Esophagus (tissue), 2 donors: ENCODE data around the gene KYAT1. TPM values are rescaled to one million over a fixed set of nuclear protein-coding genes. Genes with fewer than 3 reads are reported as not detected.

Experiments used
- H3K27ac ChIP-seq, 2 donors: one replicate each; pipeline ENCODE4 v1.5.1; 2013; ENCODE audit warnings: low read depth in 2 of 2, mild to moderate bottlenecking in 2 of 2, inconsistent platforms in 1 of 2, low read length in 1 of 2, moderate library complexity in 1 of 2
- H3K27me3 ChIP-seq, 2 donors: one replicate each; pipeline ENCODE4 v1.6.1; 2013; ENCODE audit warnings: low read length in 2 of 2, control low read depth in 1 of 2, mild to moderate bottlenecking in 1 of 2; ENCODE audit not compliant: insufficient read depth in 2 of 2, control insufficient read depth in 1 of 2
- H3K36me3 ChIP-seq, 2 donors: one replicate each; pipeline ENCODE4 v1.6.1; 2013; ENCODE audit warnings: low read length in 1 of 2; ENCODE audit not compliant: control insufficient read depth in 2 of 2, insufficient read depth in 2 of 2
- H3K4me1 ChIP-seq, 2 donors: one replicate each; pipeline ENCODE4 v1.6.1; 2013; ENCODE audit warnings: low read length in 1 of 2; ENCODE audit not compliant: control insufficient read depth in 2 of 2, insufficient read depth in 2 of 2
- H3K4me3 ChIP-seq, 2 donors: one replicate each; pipeline ENCODE4 v1.5.1; 2013; ENCODE audit warnings: low read length in 2 of 2, mild to moderate bottlenecking in 2 of 2, low read depth in 1 of 2, moderate library complexity in 1 of 2
- H3K9me3 ChIP-seq, 2 donors: one replicate each; pipeline ENCODE4 v1.6.1; 2013; ENCODE audit warnings: mild to moderate bottlenecking in 2 of 2, low read depth in 1 of 2, low read length in 1 of 2, moderate library complexity in 1 of 2; ENCODE audit not compliant: control insufficient read depth in 2 of 2, insufficient read depth in 1 of 2
- WGBS, 2 donors: extraction: QIAGEN DNeasy Blood & Tissue Kit; methylation state at CpG; one replicate each; pipeline ENCODE4 v1.1.7; 2013; 5-methylcytosine and 5-hydroxymethylcytosine counted together
- polyA plus RNA-seq, 2 donors: library from polyadenylated mRNA; stranded (reverse); fragments of 200-250 nt; gene quantifications; one replicate each; pipeline ENCODE4 v1.2.3, GENCODE V29; 2013
- donor health status: healthy with polysubstance abuse.
- donor health status: Bipolar disorder and iron deficiency.

KYAT1 gene
- polyA plus RNA-seq, 2 donors = 4.0 to 6.7 TPM

DNA sequence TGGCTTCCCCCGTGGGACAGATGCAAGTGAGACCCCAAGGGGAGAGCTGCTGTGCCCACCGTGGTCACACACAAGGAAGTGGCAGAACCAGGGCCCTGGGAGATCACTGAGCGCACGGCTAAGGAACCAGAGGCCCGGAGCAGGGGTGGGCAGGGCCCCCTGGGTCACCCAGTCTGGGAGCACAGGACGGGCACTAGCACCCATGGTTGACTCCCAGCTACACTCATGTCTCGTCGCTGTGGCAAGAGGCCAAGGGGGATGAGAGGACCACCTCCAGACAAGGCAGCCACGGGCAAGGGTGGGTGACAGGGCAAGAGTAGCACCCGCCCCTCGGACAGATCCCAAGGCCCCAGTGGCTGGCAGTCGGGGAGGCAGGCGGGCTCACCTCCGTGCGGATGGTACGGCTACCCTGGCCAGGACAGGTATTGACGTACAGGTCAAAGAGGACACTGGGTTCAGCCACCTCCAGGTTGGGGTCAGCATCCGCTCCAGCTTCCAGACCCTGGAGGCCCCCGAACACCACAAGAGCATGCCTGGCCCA lies 58.3 kb downstream of the KYAT1 start:
- Histone ChIP-seq H3K27me3 (no peaks in the 10 kb centered on the region), H3K36me3 (peaks cover 21 to 56% of the 10 kb centered on the region in 2 donors), H3K9me3 (no peaks in the 10 kb centered on the region), H3K4me1 (peaks cover 0 to 13% of the 10 kb centered on the region in 2 donors), H3K4me3 (no peak overlapping the region), H3K27ac (no peak overlapping the region)
- 84 to 89% methylated on average over 17 to 19 of the region's 19 CpGs for WGBS, 2 donors

DNA sequence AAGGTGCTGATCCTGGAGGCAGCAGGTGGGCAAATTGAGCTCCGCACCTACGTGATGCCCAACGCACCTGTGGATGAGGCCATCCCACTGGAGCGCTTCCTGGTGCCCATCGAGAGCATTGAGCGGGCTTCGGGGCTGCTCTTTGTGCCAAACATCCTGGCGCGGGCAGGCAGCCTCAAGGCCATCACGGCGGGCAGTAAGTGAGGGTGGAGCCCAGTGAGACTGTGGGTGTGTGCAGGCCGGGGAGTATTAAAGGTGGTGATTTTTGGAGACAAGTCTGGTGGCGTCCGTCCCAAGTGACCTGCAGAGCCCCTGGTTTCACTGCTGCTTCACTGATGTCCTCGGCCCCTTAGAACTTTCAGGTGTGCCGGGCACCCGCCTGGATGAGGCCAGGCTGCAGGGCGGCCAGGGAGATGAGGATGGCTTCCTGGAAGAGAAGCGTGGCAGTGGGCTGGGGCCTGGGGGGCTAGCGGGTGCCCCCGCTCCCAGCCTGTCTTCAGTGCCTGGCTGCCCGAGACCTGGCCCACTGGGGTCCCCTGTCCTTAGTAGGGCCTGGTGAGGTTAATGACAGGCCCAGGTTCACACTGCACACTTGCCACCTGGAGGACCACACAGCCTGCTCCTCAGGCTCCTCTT lies 59.2 kb downstream of the KYAT1 start:
- Histone ChIP-seq H3K36me3 (peaks cover 21 to 56% of the 10 kb centered on the region in 2 donors), H3K4me1 (peaks cover 0 to 13% of the 10 kb centered on the region in 2 donors), H3K27ac (no peak overlapping the region), H3K9me3 (no peaks in the 10 kb centered on the region), H3K4me3 (no peak overlapping the region), H3K27me3 (no peaks in the 10 kb centered on the region)
- 90 to 92% methylated on average over 22 of the region's 22 CpGs for WGBS, 2 donors

DNA sequence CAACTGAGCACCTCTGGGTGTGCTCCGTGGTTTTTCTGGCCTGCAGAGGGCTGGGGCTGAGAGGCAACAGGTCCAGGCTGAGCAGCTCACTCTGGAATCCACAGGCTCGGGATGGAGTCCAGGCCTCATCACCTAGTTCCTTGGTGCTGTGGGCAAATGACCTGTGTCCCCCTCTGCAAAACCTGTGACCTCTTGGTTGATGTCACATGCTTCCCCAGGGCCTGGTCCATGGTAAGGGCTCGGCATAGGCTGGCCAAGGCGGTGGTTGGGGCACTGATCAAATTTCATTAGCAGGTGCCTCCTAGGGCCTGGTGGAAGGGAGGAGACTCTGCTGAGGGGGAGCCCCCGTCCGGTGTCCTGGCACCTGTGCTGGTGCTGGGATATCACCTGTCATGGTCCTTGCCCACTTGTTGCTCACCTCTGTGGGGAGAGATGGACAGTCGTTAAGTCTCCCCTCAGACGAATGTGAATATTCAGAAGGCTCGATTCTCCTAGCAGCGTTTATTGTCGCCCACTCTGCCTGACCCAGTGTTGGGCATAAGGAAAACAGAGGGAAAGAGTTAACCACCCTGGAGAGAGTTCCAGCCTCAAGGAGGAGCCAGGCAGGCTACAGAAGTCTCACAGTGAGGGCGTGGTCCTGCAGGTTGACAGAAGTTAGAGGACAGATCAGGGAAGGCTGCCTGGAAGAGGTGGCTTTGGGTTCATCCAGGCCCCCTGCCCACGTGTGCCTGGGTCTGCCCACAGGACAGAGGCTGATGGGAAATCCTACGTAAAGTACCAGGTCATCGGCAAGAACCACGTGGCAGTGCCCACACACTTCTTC lies 60.0 kb downstream of the KYAT1 start:
- Histone ChIP-seq H3K4me3 (no peak overlapping the region), H3K9me3 (no peaks in the 10 kb centered on the region), H3K36me3 (peaks cover 21 to 52% of the 10 kb centered on the region in 2 donors), H3K27ac (no peak overlapping the region), H3K4me1 (peaks cover 0 to 13% of the 10 kb centered on the region in 2 donors), H3K27me3 (no peaks in the 10 kb centered on the region)
- 85 to 88% methylated on average over 16 of the region's 16 CpGs for WGBS, 2 donors

DNA sequence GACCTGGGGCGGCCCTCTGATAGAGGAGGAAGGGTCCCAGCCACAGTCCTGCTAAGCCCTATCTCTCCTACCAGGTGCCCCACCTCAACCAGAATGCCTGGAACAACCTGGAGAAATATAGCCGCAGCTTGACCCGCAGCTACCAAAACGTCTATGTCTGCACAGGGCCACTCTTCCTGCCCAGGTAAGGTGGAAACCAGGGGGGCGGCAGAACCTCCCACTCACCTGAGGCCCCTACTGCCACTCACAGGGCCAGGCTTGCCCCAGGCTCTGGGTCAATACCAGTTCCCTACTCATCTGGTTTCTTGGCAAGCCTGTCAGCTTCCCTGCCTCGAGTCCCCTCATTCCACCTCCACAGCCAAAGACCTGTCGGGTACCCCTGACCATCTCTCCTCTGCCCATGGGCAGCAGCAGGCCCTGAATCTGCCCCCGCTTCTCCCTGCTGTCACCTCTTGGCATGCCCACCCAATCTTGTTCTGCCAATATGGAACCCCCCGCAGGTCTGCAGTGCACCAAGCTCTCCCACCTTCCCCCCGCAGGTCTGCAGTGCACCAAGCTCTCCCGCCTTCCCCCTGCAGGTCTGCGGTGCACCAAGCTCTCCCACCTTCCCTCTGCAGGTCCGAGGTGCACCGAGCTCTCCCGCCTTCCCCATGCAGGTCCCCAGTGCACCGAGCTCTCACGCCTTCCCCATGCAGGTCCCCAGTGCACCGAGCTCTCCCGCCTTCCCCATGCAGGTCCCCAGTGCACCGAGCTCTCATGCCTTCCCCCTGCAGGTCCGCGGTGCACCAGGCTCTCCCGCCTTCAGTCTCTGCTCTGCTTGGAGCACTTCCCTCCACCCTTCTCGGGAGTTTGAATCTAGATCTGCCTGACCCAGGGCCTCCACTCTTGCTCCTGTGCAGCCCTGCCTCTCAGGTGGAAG lies 60.8 kb downstream of the KYAT1 start:
- H3K4me1 ChIP-seq = peaks cover 0 to 13% of the 10 kb centered on the region in 2 donors
- peaks cover 18 to 43% of the 10 kb centered on the region in 2 donors for H3K36me3 ChIP-seq
- no peak overlapping the region for H3K27ac ChIP-seq
- no peaks in the 10 kb centered on the region for H3K9me3 ChIP-seq
- H3K4me3 ChIP-seq = no peak overlapping the region
- H3K27me3 ChIP-seq = no peaks in the 10 kb centered on the region
- 84% methylated on average over 24 of the region's 24 CpGs for WGBS, 2 donors

DNA sequence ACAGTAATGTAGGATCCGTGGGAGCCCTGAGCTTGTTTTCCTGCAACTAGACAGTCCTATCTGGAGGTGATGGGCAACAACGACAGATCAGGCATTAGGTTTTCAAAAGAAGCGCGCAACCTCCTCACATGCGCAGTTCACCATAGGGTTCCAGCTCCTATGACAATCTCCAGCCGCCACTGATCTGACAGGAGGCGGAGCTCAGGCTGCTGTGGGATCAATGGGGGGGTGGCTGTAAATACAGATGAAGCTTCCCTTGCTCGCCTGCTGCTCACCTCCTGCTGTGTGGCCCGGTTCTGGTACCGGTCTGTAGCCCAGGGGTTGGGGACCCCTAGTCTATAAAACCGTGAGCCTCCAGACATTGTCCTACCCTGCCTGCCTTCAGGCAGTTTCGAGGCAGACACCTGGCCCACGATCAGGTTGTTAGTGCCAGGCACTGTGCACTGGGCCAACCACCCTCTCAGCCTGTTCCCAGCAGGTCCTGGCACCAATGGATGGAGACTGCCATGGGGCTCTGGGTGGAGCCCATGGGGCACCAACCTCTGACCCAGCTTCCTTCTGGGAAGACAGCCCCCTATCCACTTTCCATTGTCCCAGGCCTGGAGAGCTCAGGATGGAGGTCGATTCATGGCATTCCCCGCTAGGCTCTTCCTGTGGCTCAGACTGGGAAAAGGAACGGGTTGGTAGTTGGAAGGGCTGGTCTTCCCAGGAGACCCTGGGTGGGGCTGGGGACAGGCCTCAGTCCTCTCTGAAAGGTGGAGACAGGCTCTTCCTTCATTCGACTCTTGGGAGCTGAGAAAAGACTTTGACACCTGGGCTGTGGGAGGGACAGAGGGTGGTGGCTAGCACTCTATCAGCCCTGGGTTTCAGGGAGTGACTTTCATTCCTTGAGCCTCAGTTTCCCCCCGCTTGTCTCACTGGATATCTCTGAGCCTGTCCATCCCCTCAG lies 61.8 kb downstream of the KYAT1 start:
- H3K27ac ChIP-seq = peak overlapping the region in 1 of 2 donors; percentile 35
- WGBS, 2 donors = 53 to 63% methylated on average over 18 of the region's 18 CpGs
- H3K36me3 ChIP-seq = peaks cover 14 to 39% of the 10 kb centered on the region in 2 donors
- H3K4me3 ChIP-seq = peak overlapping the region in 1 of 2 donors; percentile 74
- H3K4me1 ChIP-seq = peaks cover 0 to 13% of the 10 kb centered on the region in 2 donors
- no peaks in the 10 kb centered on the region for H3K27me3 ChIP-seq
- H3K9me3 ChIP-seq = no peaks in the 10 kb centered on the region

DNA sequence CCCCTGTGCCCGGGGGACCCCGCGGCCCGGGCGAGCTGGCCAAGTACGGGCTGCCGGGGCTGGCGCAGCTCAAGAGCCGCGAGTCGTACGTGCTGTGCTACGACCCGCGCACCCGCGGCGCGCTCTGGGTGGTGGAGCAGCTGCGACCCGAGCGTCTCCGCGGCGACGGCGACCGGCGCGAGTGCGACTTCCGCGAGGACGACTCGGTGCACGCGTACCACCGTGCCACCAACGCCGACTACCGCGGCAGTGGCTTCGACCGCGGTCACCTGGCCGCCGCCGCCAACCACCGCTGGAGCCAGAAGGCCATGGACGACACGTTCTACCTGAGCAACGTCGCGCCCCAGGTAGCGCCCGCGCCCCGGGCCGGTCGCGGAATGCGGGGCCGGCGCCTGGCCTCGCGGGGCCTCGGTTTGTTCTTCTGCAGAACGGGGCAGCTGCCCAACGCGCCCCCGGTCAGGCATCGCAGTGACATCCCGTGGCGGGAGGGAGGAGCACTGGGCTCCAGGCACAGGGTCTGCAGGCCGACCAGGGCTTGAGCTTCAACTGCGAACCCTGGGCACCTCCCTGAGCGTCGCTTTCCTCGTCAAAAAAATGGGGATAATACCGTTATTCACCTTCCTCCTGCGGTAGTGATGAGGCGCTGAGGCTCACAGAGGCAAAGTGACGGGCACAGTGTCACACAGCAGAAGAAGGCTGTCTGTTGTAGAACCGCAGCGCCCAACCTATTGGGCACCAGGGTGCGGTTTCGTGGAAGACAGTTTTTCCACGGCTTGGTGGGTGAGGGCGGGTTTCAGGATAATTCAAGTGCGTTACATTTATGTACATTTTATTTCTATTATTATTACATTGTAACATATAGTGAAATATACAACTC lies 62.7 kb downstream of the KYAT1 start:
- H3K4me1 ChIP-seq = peaks cover 0 to 13% of the 10 kb centered on the region in 2 donors
- H3K27me3 ChIP-seq = no peaks in the 10 kb centered on the region
- peak overlapping the region; percentile 87 to 95 for H3K27ac ChIP-seq
- WGBS, 2 donors = 6 to 9% methylated on average over 64 to 90 of the region's 90 CpGs
- peaks cover 14 to 33% of the 10 kb centered on the region in 2 donors for H3K36me3 ChIP-seq
- no peaks in the 10 kb centered on the region for H3K9me3 ChIP-seq
- H3K4me3 ChIP-seq = peak overlapping the region; percentile 73 to 74

DNA sequence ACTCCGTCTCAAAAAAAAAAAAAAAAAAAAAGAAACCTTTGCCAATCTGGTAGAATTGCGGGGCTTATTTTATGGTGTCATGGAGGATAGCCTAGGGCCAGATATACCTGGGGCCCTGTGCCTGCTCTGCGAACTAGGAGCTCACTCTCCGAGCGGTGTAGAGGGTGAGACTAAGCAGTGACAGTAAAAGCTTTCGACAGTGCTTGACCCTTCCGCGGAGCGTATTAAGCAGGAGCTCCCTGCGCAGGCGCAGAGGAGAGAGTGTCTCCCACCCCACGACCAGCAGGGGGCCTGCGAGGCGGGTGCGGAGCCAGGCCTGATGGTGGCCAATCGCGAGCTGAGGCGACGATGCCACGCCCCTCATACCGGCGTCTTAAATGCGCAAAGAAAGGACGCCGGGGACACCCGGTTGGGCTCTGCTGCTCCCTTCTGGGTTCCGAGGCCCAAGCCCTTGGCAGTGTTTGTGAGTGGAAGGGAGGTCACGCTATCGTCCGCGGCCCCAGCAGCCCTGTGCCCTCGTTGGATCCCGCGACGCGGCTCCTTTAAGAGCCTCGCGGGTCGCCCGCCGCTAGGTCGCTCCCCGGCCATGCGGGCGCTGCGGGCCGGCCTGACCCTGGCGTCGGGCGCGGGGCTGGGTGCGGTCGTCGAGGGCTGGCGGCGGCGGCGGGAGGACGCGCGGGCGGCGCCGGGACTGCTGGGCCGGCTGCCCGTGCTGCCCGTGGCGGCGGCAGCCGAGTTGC lies 63.5 kb downstream of the KYAT1 start, which contains the start of gene ENDOG:
ENDOG (plus strand) TSS at position 402 of the 740 bp plus-strand sequence; CDS start at position 587, 185 bp downstream.
- H3K27me3 ChIP-seq = no peaks in the 10 kb centered on the region
- no peaks in the 10 kb centered on the region for H3K9me3 ChIP-seq
- H3K36me3 ChIP-seq = peaks cover 14 to 25% of the 10 kb centered on the region in 2 donors
- H3K4me3 ChIP-seq = peak within 1 kb of the TSS; percentile 73 to 74
- H3K4me1 ChIP-seq = peaks cover 0 to 13% of the 10 kb centered on the region in 2 donors
- peak within 1 kb of the TSS; percentile 87 to 95 for H3K27ac ChIP-seq
- 0% methylated on average over 52 to 70 of the region's 70 CpGs for WGBS, 2 donors
